ENCODE measurements around the gene CCSER1. TPM values are rescaled to one million over a fixed set of nuclear protein-coding genes. Genes with fewer than 3 reads are reported as not detected.

CCSER1 gene
- total and polyA plus RNA-seq, 2 experiments from 2014 or later: 5.2 to 23.4 TPM

DNA sequence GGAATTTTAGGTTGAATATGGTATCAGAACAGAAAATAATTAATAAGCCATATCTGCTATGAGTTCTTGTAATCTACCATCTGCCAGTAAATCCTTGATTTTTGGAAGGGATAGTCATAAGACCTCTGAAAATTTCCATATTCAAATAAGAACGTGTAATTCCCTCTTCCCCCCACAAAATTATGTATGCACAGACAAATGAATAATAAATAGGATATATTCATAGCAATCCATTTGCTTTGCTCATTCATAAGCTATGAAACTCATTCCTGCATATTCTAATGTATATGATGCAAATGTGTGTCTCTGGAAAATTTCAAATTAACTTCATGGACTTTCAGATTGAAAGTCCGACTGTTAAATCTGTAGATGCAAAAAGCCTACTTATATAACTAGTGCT, 1343.5 kb downstream of the CCSER1 start:
- no peak for DNase-seq (ENCODE audit: low spot score)
- no peak overlapping the region for H3K4me2 ChIP-seq
- H3K4me3 ChIP-seq: no peak overlapping the region
- TF ChIP-seq EZH2 (IDR thresholded peaks at IDR 0.05; ENCODE audit: borderline replicate concordance) (no peak), EZH2phosphoT487 (IDR thresholded peaks at IDR 0.05; ENCODE audit: low read depth, severe bottlenecking, unreplicated experiment) (no peak)
- TF ChIP-seq, protein P1, sequence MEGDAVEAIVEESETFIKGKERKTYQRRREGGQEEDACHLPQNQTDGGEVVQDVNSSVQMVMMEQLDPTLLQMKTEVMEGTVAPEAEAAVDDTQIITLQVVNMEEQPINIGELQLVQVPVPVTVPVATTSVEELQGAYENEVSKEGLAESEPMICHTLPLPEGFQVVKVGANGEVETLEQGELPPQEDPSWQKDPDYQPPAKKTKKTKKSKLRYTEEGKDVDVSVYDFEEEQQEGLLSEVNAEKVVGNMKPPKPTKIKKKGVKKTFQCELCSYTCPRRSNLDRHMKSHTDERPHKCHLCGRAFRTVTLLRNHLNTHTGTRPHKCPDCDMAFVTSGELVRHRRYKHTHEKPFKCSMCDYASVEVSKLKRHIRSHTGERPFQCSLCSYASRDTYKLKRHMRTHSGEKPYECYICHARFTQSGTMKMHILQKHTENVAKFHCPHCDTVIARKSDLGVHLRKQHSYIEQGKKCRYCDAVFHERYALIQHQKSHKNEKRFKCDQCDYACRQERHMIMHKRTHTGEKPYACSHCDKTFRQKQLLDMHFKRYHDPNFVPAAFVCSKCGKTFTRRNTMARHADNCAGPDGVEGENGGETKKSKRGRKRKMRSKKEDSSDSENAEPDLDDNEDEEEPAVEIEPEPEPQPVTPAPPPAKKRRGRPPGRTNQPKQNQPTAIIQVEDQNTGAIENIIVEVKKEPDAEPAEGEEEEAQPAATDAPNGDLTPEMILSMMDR (IDR thresholded peaks at IDR 0.05; ENCODE audit: poor library complexity): no peak
- no peaks in the 10 kb centered on the region for H3K9me2 ChIP-seq (replicated peaks; ENCODE audit: insufficient read depth)
- no peaks in the 10 kb centered on the region for H3K27me3 ChIP-seq
- H3K79me2 ChIP-seq: no peaks in the 10 kb centered on the region
- H3K27ac ChIP-seq: no peak overlapping the region
- H2AFZ ChIP-seq: no peak overlapping the region
- H4K20me1 ChIP-seq (ENCODE audit: insufficient read depth, poor library complexity, severe bottlenecking): no peaks in the 10 kb centered on the region
- H3K4me1 ChIP-seq (ENCODE audit: insufficient read depth): no peaks in the 10 kb centered on the region
- no peaks in the 10 kb centered on the region for H3K36me3 ChIP-seq (replicated peaks; ENCODE audit: insufficient read depth, low read depth)
- 88% methylated on average over 2 of the region's 2 CpGs for WGBS (ENCODE audit: low lambda C conversion rate, missing lambda C conversion rate)
- no peaks in the 10 kb centered on the region for H3K9me3 ChIP-seq (ENCODE audit: low read depth)

DNA sequence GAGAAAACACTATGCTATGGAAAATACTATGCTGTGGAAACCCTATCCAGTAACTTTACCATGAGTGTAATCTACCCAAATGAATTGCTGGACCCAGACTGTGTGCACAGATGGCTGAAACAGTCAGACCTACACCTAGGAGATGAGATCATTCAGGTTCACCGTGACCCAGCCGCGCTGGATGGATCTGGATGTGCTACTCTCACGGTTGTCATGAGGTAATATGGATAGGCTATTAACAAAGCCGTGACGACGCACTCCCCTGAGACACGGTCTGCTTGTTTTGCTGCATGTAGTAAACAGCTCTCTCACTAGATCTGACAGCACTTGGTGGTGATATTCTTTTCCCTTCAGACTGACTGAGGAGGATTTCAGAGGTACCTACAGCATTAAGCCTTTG, 1344.1 kb downstream of the CCSER1 start:
- Histone ChIP-seq H3K27ac (no peak overlapping the region), H3K27me3 (no peaks in the 10 kb centered on the region)
- 91% methylated on average over 8 of the region's 8 CpGs for WGBS (ENCODE audit: low lambda C conversion rate, missing lambda C conversion rate)

DNA sequence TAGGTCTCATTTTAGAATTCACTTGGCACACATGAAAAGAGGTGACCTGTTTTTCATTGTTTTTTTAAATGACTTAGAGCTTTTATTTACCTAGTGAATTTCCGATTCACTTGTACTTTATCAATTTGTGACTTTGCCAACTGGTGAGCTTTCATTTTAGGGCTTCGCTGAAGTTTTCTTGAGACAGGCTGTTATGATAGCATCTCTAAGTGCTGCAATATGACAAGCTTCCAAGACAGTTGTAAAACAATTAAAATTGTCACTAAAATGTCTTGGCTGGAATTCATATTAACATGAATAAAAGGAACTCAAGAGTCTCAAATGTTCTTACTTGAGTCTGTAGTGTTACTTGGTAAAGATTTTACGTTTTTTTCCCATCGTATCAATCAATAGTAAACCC, 1344.9 kb downstream of the CCSER1 start:
- WGBS (ENCODE audit: low lambda C conversion rate, missing lambda C conversion rate): 85% methylated on average over 4 of the region's 4 CpGs
- no peaks in the 10 kb centered on the region for H4K20me1 ChIP-seq (ENCODE audit: insufficient read depth, poor library complexity, severe bottlenecking)
- H3K4me2 ChIP-seq: no peak overlapping the region
- H3K4me1 ChIP-seq (ENCODE audit: insufficient read depth): no peaks in the 10 kb centered on the region
- no peaks in the 10 kb centered on the region for H3K9me3 ChIP-seq (ENCODE audit: low read depth)
- H3K9me2 ChIP-seq (replicated peaks; ENCODE audit: insufficient read depth): no peaks in the 10 kb centered on the region
- no peaks in the 10 kb centered on the region for H3K79me2 ChIP-seq
- no peak overlapping the region for H2AFZ ChIP-seq
- no peak overlapping the region for H3K4me3 ChIP-seq
- no peaks in the 10 kb centered on the region for H3K27me3 ChIP-seq
- H3K27ac ChIP-seq: no peak overlapping the region
- DNase-seq (ENCODE audit: low spot score): no peak
- no peaks in the 10 kb centered on the region for H3K36me3 ChIP-seq (replicated peaks; ENCODE audit: insufficient read depth, low read depth)
- TF ChIP-seq, protein P1 (IDR thresholded peaks at IDR 0.05; ENCODE audit: poor library complexity): no peak
- TF ChIP-seq EZH2 (IDR thresholded peaks at IDR 0.05; ENCODE audit: borderline replicate concordance) (no peak), EZH2phosphoT487 (IDR thresholded peaks at IDR 0.05; ENCODE audit: low read depth, severe bottlenecking, unreplicated experiment) (no peak)

More for the DNA sequence above, 1344.1 kb downstream of the CCSER1 start:
- H4K20me1 ChIP-seq (ENCODE audit: insufficient read depth, poor library complexity, severe bottlenecking): no peaks in the 10 kb centered on the region
- H3K4me1 ChIP-seq (ENCODE audit: insufficient read depth): no peaks in the 10 kb centered on the region
- no peaks in the 10 kb centered on the region for H3K36me3 ChIP-seq (replicated peaks; ENCODE audit: insufficient read depth, low read depth)
- no peak overlapping the region for H3K4me3 ChIP-seq
- no peaks in the 10 kb centered on the region for H3K9me3 ChIP-seq (ENCODE audit: low read depth)
- no peak overlapping the region for H3K4me2 ChIP-seq
- no peaks in the 10 kb centered on the region for H3K9me2 ChIP-seq (replicated peaks; ENCODE audit: insufficient read depth)
- no peaks in the 10 kb centered on the region for H3K79me2 ChIP-seq
- no peak for DNase-seq (ENCODE audit: low spot score)
- no peak for TF ChIP-seq EZH2 (IDR thresholded peaks at IDR 0.05; ENCODE audit: borderline replicate concordance)
- TF ChIP-seq, protein P1 (IDR thresholded peaks at IDR 0.05; ENCODE audit: poor library complexity): no peak
- TF ChIP-seq EZH2phosphoT487 (IDR thresholded peaks at IDR 0.05; ENCODE audit: low read depth, severe bottlenecking, unreplicated experiment): no peak
- H2AFZ ChIP-seq: no peak overlapping the region

DNA sequence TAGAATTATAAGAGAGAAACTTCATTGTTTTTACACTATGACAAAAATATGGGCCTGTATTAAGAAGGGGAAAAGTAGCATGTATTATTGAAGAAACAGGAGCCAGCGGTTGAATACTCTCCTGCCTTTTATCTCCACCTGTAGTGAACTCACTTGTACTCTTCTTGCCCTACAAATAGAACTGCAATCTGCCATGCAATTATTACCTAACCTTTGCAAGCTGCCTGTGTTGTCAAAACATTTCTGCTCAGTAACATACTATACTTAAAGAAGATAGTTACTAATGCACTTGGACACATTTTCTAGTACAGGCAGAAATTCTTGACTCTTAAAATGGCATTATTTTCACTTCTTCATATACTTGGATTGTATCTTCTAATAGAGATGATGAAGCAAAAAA, 1358.2 kb downstream of the CCSER1 start:
- Histone ChIP-seq H3K9me3 (ENCODE audit: low read depth) (no peaks in the 10 kb centered on the region), H3K4me2 (no peak overlapping the region), H3K9me2 (replicated peaks; ENCODE audit: insufficient read depth) (no peaks in the 10 kb centered on the region), H2AFZ (no peak overlapping the region), H3K4me1 (ENCODE audit: insufficient read depth) (no peaks in the 10 kb centered on the region), H3K27ac (no peak overlapping the region), H3K4me3 (no peak overlapping the region), H3K79me2 (no peaks in the 10 kb centered on the region), H3K36me3 (replicated peaks; ENCODE audit: insufficient read depth, low read depth) (no peaks in the 10 kb centered on the region), H3K27me3 (no peaks in the 10 kb centered on the region), H4K20me1 (ENCODE audit: insufficient read depth, poor library complexity, severe bottlenecking) (no peaks in the 10 kb centered on the region)
- 84% methylated on average over 1 of the region's 1 CpG for WGBS (ENCODE audit: low lambda C conversion rate, missing lambda C conversion rate)
- DNase-seq (ENCODE audit: low spot score): no peak
- TF ChIP-seq, protein P1 (IDR thresholded peaks at IDR 0.05; ENCODE audit: poor library complexity): no peak
- TF ChIP-seq EZH2 (IDR thresholded peaks at IDR 0.05; ENCODE audit: borderline replicate concordance) (no peak), EZH2phosphoT487 (IDR thresholded peaks at IDR 0.05; ENCODE audit: low read depth, severe bottlenecking, unreplicated experiment) (no peak)

Measured in hepatocyte (in vitro differentiated cells).